Endothelial cell of umbilical vein (primary cell): ENCODE measurements around the gene SLC24A3.

Source experiments
- EZH2 ChIP-seq: IDR thresholded peaks from 2 replicates; pipeline ENCODE4 v1.6.1; 2012; ENCODE audit warnings: borderline replicate concordance, low read depth, mild to moderate bottlenecking, moderate library complexity, low read length, inconsistent platforms; ENCODE audit not compliant: severe bottlenecking
- FOS ChIP-seq: IDR thresholded peaks from 2 replicates; pipeline ENCODE4 v1.6.1; 2011; ENCODE audit warnings: mild to moderate bottlenecking, low read length, moderate library complexity, borderline replicate concordance; ENCODE audit not compliant: insufficient read depth
- GATA2 ChIP-seq: IDR thresholded peaks from 2 replicates; pipeline ENCODE4 v1.7.0; 2011; ENCODE audit warnings: low read depth, mild to moderate bottlenecking, moderate library complexity, mixed read lengths, low read length; ENCODE audit not compliant: insufficient read length, insufficient read depth
- POLR2A ChIP-seq: IDR thresholded peaks from 2 replicates; pipeline ENCODE4 v1.6.1; 2012; ENCODE audit warnings: low read depth, mild to moderate bottlenecking, control low read depth, low read length
- TF ChIP-seq, protein P1 (sequence below), 2 donors: IDR thresholded peaks; 1 replicate in 1 of 2; 2 replicates in 1 of 2; pipeline ENCODE4 v1.5.1; 2011; ENCODE audit warnings: low read length in 2 of 2, mild to moderate bottlenecking in 2 of 2, moderate library complexity in 2 of 2, control low read depth in 1 of 2, inconsistent platforms in 1 of 2, low read depth in 1 of 2; ENCODE audit not compliant: insufficient read depth in 1 of 2; ENCODE audit errors: extremely low read depth in 1 of 2
- TF ChIP-seq, protein P2 (sequence below): IDR thresholded peaks from 2 replicates; pipeline ENCODE4 v1.6.1; 2011; ENCODE audit not compliant: insufficient read depth, insufficient read length

DNA sequence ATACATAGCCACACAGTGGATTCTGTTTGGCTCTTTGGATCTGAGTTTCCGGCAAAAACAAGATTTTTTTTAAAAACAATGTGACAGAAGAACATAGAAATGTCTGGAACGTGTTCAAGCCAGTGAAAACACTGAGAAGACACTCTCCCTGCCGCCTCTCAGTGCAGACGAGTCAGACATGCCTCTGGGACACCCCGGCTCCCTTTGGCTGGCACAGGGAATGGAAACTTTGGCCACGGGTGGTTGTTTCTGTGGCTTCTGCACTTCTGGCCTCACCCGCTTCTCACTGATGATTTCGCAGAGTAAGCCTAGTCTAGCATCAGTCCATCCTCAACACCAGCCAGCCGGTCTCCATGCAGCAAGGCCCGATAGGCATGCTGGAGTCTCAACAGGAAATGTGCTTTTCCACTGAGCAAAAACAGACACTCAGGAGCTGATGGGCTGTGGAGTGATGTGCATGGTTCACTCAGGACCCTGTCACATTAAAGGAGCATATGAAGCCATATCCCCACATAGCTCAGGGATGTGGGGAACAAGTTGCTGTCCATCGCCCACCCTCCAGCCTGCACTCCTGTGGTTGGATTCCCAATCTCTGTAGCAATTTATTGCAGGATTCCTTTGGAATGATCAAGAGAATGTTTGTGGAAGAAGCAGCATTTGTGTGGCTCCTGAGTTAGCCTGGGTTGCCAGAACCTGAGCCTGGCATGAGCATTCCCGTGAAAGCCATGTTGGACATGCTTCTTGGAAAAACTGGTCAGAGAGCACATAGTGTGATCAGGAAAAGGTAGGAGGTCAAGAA is 283.7 kb downstream of the SLC24A3 start:
- TF ChIP-seq, protein P1, sequence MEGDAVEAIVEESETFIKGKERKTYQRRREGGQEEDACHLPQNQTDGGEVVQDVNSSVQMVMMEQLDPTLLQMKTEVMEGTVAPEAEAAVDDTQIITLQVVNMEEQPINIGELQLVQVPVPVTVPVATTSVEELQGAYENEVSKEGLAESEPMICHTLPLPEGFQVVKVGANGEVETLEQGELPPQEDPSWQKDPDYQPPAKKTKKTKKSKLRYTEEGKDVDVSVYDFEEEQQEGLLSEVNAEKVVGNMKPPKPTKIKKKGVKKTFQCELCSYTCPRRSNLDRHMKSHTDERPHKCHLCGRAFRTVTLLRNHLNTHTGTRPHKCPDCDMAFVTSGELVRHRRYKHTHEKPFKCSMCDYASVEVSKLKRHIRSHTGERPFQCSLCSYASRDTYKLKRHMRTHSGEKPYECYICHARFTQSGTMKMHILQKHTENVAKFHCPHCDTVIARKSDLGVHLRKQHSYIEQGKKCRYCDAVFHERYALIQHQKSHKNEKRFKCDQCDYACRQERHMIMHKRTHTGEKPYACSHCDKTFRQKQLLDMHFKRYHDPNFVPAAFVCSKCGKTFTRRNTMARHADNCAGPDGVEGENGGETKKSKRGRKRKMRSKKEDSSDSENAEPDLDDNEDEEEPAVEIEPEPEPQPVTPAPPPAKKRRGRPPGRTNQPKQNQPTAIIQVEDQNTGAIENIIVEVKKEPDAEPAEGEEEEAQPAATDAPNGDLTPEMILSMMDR (IDR thresholded peaks at IDR 0.05; ENCODE audit: extremely low read depth in 1 of 2, insufficient read depth in 1 of 2, low read depth in 1 of 2, low read length in 2 of 2) = no peak
- TF ChIP-seq, protein P2, sequence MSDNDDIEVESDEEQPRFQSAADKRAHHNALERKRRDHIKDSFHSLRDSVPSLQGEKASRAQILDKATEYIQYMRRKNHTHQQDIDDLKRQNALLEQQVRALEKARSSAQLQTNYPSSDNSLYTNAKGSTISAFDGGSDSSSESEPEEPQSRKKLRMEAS = no peak
- TF ChIP-seq GATA2 = no peak
- no peak for TF ChIP-seq FOS
- no peak for TF ChIP-seq POLR2A
- TF ChIP-seq EZH2 = no peak
